Loucy (cell line): ENCODE data around the gene C1orf50.

Source experiments
- H2AFZ ChIP-seq: fragments of 200-600 bp; sonication (generic); 2 replicates; pipeline ENCODE4 v1.6.0; 2016; ENCODE audit warnings: antibody characterized with exemption, mild to moderate bottlenecking, low read length, moderate library complexity
- H3F3A ChIP-seq: fragments of 200-600 bp; 2 replicates; pipeline ENCODE4 v1.6.0; 2016; ENCODE audit warnings: antibody characterized with exemption, low read depth, mild to moderate bottlenecking
- H3K27me3 ChIP-seq: fragments of 200-600 bp; sonication (generic); 2 replicates; pipeline ENCODE4 v1.6.1; 2014; ENCODE audit warnings: low read length, mild to moderate bottlenecking; ENCODE audit not compliant: insufficient read depth, poor library complexity, severe bottlenecking
- H3K36me3 ChIP-seq: fragments of 200-600 bp; sonication (generic); 2 replicates; pipeline ENCODE4 v1.6.1; 2016; ENCODE audit warnings: low read length; ENCODE audit not compliant: insufficient read depth
- H3K4me1 ChIP-seq: fragments of 200-600 bp; sonication (generic); 2 replicates; pipeline ENCODE4 v1.5.1; 2014; ENCODE audit warnings: low read length, mild to moderate bottlenecking; ENCODE audit not compliant: insufficient read depth, poor library complexity, severe bottlenecking
- H3K4me2 ChIP-seq: fragments of 200-600 bp; sonication (generic); 2 replicates; pipeline ENCODE4 v1.6.0; 2014; ENCODE audit warnings: antibody characterized with exemption, low read length, low read depth, mild to moderate bottlenecking; ENCODE audit not compliant: poor library complexity, severe bottlenecking
- H3K4me3 ChIP-seq: fragments of 200-600 bp; sonication (generic); 2 replicates; pipeline ENCODE4 v1.5.1; 2014; ENCODE audit warnings: low read length, mild to moderate bottlenecking, mixed read lengths; ENCODE audit not compliant: poor library complexity, severe bottlenecking
- H3K79me2 ChIP-seq: fragments of 200-600 bp; sonication (generic); 2 replicates; pipeline ENCODE4 v1.6.1; 2014; ENCODE audit warnings: low read length; ENCODE audit not compliant: insufficient read depth
- H3K9ac ChIP-seq: fragments of 200-600 bp; sonication (generic); 2 replicates; pipeline ENCODE4 v1.6.0; 2014; ENCODE audit warnings: mild to moderate bottlenecking, low read depth, low read length, moderate library complexity; ENCODE audit not compliant: poor library complexity, severe bottlenecking
- H3K9me2 ChIP-seq: fragments of 200-600 bp; sonication (generic); replicated peaks from 2 replicates; pipeline ENCODE4 v1.6.1; 2016; ENCODE audit warnings: low read depth, low read length, mixed read lengths
- H3K9me3 ChIP-seq: fragments of 200-600 bp; sonication (generic); 2 replicates; pipeline ENCODE4 v1.6.1; 2014; ENCODE audit warnings: mild to moderate bottlenecking, antibody characterized with exemption, low read length, low read depth; ENCODE audit not compliant: insufficient read depth
- H4K20me1 ChIP-seq: fragments of 200-600 bp; sonication (generic); 2 replicates; pipeline ENCODE4 v1.6.0; 2014; ENCODE audit warnings: antibody characterized with exemption, low read length, mild to moderate bottlenecking; ENCODE audit not compliant: insufficient read depth, poor library complexity, severe bottlenecking
- EZH2phosphoT487 ChIP-seq: fragments of 200-600 bp; IDR thresholded peaks from 2 replicates; pipeline ENCODE4 v1.6.1; 2018; ENCODE audit warnings: antibody characterized with exemption, mild to moderate bottlenecking, moderate library complexity, borderline replicate concordance
- TF ChIP-seq, protein P1 (sequence below): fragments of 200-600 bp; sonication (generic); conservative IDR thresholded peaks from 2 replicates; pipeline ENCODE4 v1.5.1; 2014; ENCODE audit warnings: mild to moderate bottlenecking, antibody characterized with exemption, low read length

C1orf50 gene

DNA sequence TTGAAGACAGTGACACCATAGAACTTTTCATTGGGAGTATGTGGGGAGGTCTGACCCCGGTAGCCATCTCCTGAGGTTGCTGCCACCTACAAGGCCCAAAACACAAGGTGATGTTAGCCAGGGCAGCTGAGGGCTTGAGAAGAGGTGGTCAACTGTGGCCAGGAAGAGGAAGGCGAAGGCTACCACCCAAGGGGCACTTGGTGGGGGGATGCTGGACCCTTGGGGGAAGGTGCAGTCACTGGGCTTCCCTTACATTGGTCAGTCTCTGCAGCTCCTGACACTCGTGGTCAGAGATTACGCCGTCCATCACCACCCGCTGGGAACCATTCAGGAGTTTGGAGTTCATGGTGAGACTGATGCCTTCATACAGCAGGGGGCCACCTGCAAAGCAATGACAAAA is 14.8 kb upstream of the C1orf50 start:
- Histone ChIP-seq H2AFZ (no peak overlapping the region), H3K36me3 (peaks cover 49% of the 10 kb centered on the region; the same call in 1 of the 2 replicates), H3F3A (no peaks in the 10 kb centered on the region), H3K4me3 (no peak overlapping the region), H3K9ac (no peak overlapping the region), H3K9me2 (no peaks in the 10 kb centered on the region), H3K4me2 (no peak overlapping the region), H3K9me3 (no peaks in the 10 kb centered on the region), H3K4me1 (no peaks in the 10 kb centered on the region), H3K79me2 (no peaks in the 10 kb centered on the region), H3K27me3 (no peaks in the 10 kb centered on the region), H4K20me1 (no peaks in the 10 kb centered on the region)
- TF ChIP-seq, protein P1, sequence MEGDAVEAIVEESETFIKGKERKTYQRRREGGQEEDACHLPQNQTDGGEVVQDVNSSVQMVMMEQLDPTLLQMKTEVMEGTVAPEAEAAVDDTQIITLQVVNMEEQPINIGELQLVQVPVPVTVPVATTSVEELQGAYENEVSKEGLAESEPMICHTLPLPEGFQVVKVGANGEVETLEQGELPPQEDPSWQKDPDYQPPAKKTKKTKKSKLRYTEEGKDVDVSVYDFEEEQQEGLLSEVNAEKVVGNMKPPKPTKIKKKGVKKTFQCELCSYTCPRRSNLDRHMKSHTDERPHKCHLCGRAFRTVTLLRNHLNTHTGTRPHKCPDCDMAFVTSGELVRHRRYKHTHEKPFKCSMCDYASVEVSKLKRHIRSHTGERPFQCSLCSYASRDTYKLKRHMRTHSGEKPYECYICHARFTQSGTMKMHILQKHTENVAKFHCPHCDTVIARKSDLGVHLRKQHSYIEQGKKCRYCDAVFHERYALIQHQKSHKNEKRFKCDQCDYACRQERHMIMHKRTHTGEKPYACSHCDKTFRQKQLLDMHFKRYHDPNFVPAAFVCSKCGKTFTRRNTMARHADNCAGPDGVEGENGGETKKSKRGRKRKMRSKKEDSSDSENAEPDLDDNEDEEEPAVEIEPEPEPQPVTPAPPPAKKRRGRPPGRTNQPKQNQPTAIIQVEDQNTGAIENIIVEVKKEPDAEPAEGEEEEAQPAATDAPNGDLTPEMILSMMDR, result no peak
- no peak for TF ChIP-seq EZH2phosphoT487

DNA sequence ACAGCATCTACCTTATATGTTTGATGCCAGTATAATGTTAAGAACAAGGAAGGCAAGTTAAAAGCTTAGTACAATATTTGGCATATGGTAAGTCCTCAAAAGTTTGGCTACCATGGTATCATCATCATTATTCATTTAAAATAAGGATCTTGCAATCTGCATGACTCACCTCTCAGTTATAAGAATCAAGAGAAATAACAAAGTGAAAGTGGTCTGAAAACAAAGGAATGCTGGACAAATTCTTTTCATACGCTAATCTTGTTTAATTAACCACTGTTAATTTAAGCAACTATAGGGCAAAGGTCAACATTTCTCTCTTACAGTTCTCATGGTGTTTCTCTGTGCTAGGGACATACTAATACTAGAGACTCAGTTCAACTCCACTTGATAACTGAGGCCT is 14.0 kb upstream of the C1orf50 start:
- no peak overlapping the region for H3K4me3 ChIP-seq
- H3K9me3 ChIP-seq, result no peaks in the 10 kb centered on the region
- H3K9ac ChIP-seq, result no peak overlapping the region
- no peaks in the 10 kb centered on the region for H3K9me2 ChIP-seq
- H4K20me1 ChIP-seq, result no peaks in the 10 kb centered on the region
- no peaks in the 10 kb centered on the region for H3K27me3 ChIP-seq
- no peak overlapping the region for H2AFZ ChIP-seq
- no peak overlapping the region for H3K4me2 ChIP-seq
- H3K79me2 ChIP-seq, result no peaks in the 10 kb centered on the region
- H3K36me3 ChIP-seq, result peaks cover 56% of the 10 kb centered on the region; the same call in 1 of the 2 replicates
- H3F3A ChIP-seq, result no peaks in the 10 kb centered on the region
- no peaks in the 10 kb centered on the region for H3K4me1 ChIP-seq
- TF ChIP-seq, protein P1, result no peak
- TF ChIP-seq EZH2phosphoT487, result no peak

DNA sequence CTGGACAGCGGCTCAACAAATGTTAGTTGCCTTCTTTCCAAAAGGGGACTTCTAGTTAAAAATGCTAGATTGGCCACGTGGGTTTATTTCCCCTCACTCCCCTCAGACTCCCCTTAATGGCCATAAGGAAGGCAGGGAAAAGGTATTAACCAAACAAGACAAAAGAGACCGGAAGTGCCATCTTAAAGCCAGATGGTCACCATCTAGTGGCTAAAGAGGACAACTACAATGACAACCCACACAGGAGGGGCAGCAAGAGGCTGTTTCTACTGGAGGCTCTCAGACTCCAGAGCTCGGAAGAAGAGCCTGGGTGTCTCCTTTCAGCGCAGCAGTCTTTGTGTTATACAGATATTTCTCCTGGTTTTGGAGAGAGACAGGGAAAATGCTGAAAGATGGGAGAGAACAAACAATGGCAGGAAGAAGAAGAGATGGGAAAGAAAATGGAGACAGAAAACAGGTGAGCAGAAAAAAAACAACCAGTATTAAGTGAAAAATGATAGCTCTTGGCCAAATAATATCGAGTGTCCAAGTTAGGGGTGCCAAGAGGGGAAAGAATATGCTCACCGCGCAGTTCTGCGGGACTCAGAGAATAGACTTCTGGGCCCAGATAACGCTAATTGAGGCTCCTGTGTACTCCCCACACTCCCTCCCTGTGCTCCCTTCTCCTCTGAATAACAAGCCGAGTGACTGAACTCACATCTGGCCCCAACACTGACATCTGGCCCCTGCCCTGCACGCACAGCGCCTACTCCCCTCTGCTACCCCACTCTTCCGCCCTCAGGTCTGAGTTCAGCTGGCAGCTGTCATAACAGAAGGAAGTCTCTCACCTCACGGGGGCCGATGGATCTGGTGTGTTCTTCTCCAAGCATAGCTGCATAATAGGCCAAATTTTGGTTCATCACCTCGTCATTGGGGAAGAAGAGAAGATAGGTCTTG is 9.8 kb upstream of the C1orf50 start:
- Histone ChIP-seq H3K79me2 (no peaks in the 10 kb centered on the region), H3K27me3 (no peaks in the 10 kb centered on the region), H3K4me2 (no peak overlapping the region), H3F3A (no peaks in the 10 kb centered on the region), H3K9me3 (no peaks in the 10 kb centered on the region), H3K4me1 (no peaks in the 10 kb centered on the region), H2AFZ (no peak overlapping the region), H3K9ac (no peak overlapping the region), H3K9me2 (no peaks in the 10 kb centered on the region), H3K4me3 (no peak overlapping the region), H3K36me3 (peaks cover 53% of the 10 kb centered on the region; the same call in 1 of the 2 replicates), H4K20me1 (no peaks in the 10 kb centered on the region)
- TF ChIP-seq, protein P1, result peak; percentile 77
- TF ChIP-seq EZH2phosphoT487, result no peak
